ENCODE data around the gene PYDC2.

GRCh38 chr3:191476066-191476772 lies 15.3 kb downstream of the PYDC2 start:
- TF ChIP-seq GATA2 (CRISPR knock-in tag; IDR thresholded peaks at IDR 0.05) (no peak), TCF12 (IDR thresholded peaks at IDR 0.05) (no peak), TAF1 (IDR thresholded peaks at IDR 0.05; ENCODE audit: borderline replicate concordance, low read depth, low read length) (no peak), POLR2AphosphoS5 (IDR thresholded peaks at IDR 0.05; ENCODE audit: low read depth, low read length) (no peak), MEF2A (IDR thresholded peaks at IDR 0.05; ENCODE audit: borderline replicate concordance, low read depth) (no peak), RXRA (IDR thresholded peaks at IDR 0.05; ENCODE audit: borderline replicate concordance, low read depth) (no peak), NRF1 (IDR thresholded peaks at IDR 0.05; ENCODE audit: low read depth, low read length) (no peak)
- TF ChIP-seq, protein P1, sequence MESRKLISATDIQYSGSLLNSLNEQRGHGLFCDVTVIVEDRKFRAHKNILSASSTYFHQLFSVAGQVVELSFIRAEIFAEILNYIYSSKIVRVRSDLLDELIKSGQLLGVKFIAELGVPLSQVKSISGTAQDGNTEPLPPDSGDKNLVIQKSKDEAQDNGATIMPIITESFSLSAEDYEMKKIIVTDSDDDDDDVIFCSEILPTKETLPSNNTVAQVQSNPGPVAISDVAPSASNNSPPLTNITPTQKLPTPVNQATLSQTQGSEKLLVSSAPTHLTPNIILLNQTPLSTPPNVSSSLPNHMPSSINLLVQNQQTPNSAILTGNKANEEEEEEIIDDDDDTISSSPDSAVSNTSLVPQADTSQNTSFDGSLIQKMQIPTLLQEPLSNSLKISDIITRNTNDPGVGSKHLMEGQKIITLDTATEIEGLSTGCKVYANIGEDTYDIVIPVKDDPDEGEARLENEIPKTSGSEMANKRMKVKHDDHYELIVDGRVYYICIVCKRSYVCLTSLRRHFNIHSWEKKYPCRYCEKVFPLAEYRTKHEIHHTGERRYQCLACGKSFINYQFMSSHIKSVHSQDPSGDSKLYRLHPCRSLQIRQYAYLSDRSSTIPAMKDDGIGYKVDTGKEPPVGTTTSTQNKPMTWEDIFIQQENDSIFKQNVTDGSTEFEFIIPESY (IDR thresholded peaks at IDR 0.05; ENCODE audit: borderline replicate concordance, low read depth), result no peak
- TF ChIP-seq, protein P2, sequence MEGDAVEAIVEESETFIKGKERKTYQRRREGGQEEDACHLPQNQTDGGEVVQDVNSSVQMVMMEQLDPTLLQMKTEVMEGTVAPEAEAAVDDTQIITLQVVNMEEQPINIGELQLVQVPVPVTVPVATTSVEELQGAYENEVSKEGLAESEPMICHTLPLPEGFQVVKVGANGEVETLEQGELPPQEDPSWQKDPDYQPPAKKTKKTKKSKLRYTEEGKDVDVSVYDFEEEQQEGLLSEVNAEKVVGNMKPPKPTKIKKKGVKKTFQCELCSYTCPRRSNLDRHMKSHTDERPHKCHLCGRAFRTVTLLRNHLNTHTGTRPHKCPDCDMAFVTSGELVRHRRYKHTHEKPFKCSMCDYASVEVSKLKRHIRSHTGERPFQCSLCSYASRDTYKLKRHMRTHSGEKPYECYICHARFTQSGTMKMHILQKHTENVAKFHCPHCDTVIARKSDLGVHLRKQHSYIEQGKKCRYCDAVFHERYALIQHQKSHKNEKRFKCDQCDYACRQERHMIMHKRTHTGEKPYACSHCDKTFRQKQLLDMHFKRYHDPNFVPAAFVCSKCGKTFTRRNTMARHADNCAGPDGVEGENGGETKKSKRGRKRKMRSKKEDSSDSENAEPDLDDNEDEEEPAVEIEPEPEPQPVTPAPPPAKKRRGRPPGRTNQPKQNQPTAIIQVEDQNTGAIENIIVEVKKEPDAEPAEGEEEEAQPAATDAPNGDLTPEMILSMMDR (IDR thresholded peaks at IDR 0.05), result no peak
